Activated gamma-delta T cell treated with Interleukin-2 at 50 U/mL for 16 hours (primary cell): ENCODE results near the gene SCAMP4.

Experiments
- DNase-seq: peaks from one replicate; pipeline ENCODE4 v3.0.0-alpha.2; 2020

SCAMP4 gene, protein sequence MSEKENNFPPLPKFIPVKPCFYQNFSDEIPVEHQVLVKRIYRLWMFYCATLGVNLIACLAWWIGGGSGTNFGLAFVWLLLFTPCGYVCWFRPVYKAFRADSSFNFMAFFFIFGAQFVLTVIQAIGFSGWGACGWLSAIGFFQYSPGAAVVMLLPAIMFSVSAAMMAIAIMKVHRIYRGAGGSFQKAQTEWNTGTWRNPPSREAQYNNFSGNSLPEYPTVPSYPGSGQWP

DNA sequence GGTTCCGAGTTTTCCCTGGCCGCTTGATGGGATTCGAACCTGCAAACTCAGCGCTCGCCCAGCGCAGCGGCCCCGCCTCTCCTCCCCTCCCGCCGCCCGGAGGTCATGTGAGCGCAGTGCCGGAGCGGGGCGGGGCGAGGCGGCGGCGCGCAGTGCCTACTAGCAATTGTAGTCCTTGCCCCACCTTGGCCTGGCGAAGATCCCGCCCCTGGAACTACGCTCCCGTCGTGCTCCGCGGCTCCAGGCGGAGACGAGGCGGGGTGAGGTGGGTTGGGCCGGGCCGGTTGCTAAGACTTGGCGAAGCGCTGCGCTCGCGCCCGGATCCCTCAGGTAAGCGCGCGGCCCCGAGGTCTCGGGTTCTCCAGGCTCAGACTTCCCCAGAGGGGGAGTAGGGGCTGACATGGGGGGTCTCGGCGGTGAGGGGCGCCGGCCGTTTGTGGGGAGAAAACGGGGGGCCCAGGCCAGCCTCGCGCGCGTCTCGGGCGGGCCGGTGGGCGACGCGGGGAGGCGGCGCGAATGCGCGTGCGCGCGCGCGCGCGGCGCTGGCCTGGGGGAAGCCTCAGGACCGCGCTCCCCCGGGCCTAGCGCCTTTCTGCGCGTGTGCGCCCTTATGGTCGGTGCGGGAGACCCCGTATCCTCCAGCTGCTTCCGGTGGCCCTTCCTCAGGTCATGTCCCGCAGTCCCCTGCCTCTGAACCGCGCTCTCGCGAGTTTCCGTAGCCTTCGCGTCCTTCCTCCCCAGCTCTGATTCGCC lies at the start of gene SCAMP4, which contains the start of gene ADAT3:
SCAMP4 (plus strand) TSS at position 290 of the 753 bp plus-strand sequence. CDS start 9,621 bp downstream, outside the sequence.
ADAT3 (plus strand) TSS at position 290 of the 753 bp plus-strand sequence. CDS start 6,649 bp downstream, outside the sequence.
- peak; percentile 99 for DNase-seq

DNA sequence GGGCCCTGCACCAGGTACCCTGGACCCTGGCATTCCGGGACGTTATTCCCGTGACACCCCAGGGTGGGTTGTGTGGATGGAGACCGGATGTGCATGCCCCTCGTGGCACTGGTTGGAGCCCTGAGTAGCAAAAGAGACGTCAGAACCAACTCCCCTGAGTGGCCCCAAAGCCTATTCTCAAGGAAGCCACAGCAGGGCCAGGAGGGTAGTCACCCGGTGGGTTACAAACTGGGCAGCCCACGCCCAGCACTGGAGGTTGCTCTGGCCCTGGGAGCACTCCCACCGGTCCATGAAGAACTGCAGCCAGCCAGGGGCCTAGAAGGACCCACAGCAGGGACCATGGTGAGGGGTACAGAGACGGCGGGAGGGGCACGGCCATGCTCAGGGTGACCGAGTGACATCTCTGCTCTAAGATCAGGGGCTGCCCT lies 49.4 kb upstream of the SCAMP4 start:
- DNase-seq = no peak

DNA sequence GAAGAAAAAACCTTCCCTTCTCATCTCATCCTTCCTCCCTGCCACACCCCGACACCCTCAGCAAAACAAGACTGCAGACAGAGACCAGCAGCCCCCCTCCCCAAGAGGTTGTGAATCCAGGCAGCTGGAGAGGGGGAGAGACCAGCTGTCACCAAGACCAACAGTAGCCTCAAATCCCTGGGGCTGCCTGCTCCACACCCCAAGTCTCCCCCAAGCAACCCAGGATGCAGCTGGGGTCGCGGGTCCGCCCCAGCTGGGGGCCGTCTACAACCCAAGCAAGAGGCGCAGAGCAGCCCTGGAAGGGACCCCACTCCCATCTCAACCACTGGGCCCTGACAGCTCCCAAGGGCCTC lies 48.9 kb upstream of the SCAMP4 start:
- DNase-seq = no peak

DNA sequence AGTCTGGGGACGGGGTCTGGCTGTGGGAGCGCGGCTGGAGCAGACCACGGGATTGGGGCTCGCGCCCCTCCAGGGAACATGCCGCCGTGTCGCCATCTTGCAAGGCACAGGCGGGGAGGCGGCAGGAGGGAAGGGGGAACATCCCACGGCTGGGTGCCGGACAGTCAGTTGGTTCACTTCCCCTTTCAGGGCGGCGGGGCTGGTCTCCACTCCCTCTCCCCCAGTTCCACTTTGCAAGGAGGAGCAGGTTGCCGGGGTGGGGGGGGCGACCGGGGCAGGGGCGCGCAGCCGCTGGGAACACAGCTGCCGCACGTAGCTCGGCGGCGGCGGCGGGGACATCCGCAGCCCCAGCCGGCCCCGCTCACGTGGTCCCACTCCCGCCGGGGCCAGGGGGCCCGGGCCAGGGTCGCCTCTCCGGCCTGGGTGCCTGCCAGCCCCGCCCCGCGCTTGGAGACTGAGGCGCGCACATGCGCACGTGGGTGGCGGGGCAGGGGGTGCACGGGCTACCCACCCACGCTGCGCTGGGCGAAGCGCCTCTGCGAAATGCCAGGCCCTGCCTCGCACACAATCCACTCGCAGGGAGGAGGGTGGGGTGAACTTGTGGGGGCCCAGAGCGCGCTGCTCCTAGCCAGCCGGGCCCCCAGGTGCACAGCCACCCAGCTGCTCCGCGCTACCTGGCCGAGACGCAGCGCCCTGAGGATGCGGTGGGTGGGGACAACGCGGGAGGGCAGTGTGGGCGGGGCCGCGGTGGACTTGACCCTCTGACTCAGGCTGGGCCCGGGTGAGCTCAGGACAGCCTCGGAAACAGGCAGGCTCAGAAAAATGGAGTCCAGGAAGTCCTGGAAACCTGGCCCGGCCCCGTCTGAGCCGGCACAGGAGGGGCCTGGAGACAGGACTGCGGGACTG lies 48.2 kb upstream of the SCAMP4 start:
- DNase-seq = no peak

DNA sequence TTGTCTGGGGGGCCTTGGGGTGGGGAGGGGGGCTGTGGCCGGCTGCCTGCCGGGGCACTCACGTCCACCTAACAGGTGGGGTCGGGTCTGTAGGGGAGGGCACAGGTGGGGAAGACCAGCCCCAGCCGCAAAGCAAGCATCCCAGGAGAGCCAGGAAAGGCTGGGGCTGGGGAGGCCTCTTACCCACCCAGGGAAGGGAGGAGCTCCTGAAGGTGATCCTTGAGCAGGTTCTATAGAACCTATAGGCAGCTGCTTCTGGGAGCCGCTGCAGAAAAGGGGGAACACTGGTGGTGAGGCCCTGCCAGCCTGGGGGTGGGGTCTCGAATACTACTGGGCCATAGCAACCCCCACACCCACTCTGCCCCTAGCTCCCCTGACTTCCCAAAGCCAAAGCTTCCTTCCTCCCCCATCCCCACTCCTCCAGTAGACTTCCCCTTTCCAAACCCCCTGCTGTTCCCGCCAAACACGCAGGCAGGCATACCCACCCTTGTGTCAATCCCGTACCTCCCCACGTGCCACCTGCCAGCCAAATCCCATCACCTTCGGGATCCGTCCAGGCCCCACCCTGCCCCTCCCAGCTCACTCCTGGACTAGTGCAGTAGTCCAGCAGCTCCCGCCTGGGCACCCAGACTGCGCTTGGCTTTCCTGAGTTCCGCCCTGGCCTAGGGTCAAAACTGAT lies 47.4 kb upstream of the SCAMP4 start:
- DNase-seq = no peak

DNA sequence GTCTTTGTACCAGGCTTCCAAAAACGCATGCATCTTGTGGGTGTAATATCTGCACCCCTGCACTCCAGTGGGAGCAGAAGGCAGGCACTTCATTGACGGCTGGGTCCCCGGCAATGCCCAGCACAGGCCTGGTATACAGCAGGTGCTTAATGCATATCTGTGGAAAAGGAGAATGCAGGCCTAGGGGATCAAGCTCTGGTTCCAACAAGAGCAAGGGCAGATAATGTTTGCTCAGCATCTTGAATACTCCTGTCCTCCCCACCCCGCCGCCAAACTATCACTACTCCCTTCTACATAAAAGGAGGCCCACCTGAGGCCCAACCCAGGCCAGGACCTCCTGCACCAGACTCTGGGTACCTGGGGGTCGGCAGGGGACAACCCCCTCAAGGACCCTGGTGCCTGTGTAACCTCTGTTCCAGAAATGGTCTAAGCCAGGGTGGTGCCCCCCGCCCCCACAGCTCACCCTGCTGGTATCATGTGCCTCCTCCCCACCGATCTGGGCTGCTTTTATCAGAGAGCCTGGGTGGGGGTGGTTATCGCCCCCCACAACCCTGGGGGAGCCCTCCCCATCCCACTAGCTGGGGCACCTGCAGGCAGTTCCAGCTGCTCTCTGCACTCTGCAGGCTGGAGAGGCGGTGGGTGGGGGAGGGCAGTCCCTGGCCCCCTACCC lies 46.7 kb upstream of the SCAMP4 start:
- DNase-seq = no peak

DNA sequence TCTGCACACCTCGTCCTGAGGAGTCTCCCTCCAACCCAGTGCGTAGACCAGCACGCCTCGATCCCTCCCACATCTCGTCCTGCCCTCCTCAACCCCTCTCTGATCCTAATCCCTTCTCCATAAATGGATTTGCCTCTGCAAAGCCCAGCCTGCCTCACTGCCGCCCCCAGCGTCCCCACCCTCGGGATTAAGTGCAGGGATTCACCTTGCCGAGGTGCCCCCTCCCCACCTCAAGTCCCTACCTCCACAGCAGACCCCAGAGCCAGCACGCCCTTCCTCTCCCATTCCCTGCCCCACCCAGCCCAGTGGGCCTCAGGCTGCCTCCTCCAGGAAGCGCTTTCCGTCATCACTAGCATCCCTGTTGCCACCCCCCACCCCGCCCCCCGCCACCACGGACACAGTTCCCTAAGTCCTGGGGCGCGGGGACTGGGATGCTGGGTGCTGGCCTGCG lies 45.8 kb upstream of the SCAMP4 start:
- no peak for DNase-seq

GRCh38 chr19:1860042-1860775 lies 45.0 kb upstream of the SCAMP4 start:
- DNase-seq = no peak

- DNase-seq = no peak
These were observed 44.2 kb upstream of the SCAMP4 start for GRCh38 chr19:1860821-1861598.

- no peak for DNase-seq
These were observed 43.6 kb upstream of the SCAMP4 start for GRCh38 chr19:1861599-1862031.

GRCh38 chr19:1862068-1862423 lies 43.2 kb upstream of the SCAMP4 start:
- no peak for DNase-seq

GRCh38 chr19:1862424-1863327 lies 42.5 kb upstream of the SCAMP4 start:
- peak; percentile 50 for DNase-seq

GRCh38 chr19:1863328-1863637 lies 41.9 kb upstream of the SCAMP4 start, which contains the start of gene KLF16:
KLF16 (minus strand) TSS chr19:1863579; CDS start chr19:1863497, 82 bp downstream.
- no peak for DNase-seq

DNA sequence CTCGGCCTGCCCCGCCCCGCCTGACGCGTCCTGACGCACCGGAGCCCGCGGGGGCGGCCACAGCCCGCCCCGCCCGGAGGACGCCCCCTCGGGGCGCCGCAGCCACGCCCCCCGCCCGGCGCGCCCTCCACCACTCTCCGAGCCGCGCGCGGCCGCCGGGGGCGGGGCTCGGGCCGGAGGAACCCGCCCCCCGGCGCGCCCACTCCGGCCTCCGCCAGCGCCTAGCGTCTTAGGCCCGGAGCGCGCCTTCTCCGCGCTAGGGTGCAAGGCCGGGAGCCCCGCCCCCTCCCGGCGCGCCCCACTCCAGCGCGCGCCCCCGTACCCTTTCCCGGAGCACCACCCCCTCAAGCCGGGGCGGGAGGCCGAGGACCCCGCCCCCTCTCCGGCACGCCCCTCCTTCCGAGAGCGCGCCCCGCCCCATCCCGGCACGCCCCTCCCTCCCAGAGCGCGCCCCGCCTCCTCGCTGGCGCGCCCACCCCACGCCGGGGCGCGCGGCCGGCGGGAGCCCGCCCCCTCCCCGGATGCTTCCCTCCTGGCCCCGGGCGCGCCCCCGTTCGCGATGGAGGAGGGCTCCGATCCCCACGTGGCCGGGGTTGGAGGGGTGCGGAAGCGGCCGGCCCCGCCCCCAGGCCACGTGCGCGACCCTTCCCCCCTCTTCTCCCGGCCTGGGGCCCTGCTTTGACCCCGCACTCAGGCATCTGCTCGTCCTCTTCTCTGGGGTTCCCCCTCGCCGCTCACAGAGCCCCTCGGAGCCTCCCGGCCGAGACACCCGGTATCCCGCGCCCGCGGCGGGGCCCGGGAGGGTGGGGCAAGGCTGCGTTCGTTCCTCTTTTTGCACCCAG lies 41.3 kb upstream of the SCAMP4 start:
- peak; percentile 93 for DNase-seq

- DNase-seq = peak; percentile 47
These were observed 40.6 kb upstream of the SCAMP4 start for GRCh38 chr19:1864480-1865171.

DNA sequence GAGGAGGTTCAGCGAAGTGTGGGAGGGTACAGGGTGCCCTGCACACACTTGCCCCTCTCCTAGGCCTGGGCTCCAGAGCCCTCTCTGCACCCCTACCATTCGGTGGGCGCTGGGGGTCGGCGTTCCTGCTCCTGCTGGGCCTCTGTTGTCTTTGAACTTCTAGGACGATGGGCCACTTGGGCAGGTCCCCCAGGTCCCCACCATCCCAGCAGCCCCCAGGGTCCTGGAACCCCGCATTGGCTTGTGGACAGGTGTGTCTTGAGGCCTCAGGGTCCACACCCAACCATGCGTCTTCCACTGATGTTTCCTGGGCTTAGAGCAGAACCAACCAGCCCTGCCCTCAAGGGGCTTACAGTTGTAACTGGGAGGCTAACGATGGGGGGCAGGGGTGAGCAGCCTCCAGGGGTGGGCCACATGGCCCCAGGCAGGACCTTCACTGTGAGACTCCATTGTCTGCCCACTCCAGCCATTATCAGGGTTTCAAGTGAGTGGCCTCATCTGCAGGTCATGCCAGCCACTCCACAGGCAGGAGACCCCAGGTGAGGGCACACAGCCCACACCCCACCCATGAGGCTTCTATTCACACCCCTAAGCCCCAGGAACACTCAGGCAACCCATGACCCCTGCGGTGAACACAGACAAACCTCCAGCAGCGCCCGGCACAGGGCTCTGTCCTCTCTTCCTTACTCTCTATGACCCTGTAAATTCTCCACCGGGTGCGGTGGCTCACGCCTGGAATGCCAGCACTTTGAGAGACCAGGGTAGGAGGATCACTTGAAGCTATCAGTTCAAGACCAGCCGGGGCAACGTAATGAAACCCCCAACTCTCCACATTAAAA lies 39.8 kb upstream of the SCAMP4 start:
- DNase-seq = no peak
